ENCODE results near the gene BAZ1A.

BAZ1A gene

DNA sequence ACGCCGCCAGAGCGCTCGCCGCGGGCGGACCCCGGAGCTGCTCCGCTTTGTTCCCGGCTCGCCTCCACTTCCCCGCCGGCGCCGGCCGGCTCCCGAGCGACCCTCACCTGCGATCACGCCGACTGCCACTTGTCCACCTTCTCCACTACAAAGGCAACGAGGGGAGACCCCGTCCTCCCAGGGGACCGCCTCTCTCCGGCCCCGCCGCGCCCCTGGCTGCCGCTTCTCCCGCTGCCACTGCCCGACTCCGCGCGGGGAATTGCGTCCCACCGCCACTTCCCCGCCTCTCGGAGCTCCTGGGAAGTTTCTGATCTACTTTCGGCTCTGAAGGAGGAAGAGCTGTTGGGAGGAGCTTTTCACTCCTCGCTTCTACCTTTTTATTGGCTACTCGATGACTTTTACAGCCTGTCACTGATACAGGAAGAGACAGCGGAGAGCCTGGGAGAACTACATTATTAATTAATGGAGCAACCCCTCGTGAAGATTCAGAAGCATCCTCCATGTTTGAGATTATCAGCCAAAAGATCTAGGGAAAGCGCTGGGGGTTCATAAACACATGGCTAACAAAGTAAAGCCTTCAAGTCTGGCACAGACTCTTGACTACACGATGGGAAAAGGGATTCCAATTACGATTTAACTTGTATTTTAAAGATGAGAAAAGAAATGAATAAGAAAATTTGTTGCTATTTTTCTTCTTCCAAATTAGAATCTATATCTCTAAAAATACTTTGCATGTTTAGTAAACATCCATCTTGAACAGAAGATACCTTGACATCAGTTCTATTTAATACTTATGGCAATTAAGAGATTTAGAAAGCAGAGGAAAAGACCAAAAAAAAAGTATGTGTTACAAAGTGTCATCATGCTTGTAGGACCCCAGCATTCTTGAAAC, at the start of gene BAZ1A:
TSS of gene BAZ1A (minus strand) at position 330 of the 892 bp plus-strand sequence. CDS start 756 bp downstream, outside the sequence.
- DNase-seq: peak; percentile 20

DNA sequence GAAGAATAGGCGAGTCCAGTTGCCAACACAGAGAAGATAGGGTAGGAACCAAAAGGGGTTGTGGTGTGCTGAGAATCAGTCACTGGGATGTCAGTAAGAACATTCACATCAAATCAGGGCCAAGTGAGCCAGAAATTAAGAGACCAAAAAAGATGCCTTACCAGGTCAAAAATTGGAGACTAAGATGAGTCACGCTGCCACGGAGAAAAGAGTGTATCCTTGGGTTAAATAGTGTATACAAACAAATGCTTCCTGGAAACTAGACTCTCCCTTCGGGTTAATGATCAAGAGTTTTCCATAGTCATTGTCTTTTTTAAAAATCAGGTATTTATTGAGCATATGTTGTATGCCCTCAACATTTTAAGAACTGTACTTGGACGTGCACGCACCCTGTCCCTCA, 45.2 kb upstream of the BAZ1A start:
- no peak for DNase-seq

- DNase-seq: no peak
These were observed 38.5 kb upstream of the BAZ1A start for GRCh38 chr14:34913619-34914018.

DNA sequence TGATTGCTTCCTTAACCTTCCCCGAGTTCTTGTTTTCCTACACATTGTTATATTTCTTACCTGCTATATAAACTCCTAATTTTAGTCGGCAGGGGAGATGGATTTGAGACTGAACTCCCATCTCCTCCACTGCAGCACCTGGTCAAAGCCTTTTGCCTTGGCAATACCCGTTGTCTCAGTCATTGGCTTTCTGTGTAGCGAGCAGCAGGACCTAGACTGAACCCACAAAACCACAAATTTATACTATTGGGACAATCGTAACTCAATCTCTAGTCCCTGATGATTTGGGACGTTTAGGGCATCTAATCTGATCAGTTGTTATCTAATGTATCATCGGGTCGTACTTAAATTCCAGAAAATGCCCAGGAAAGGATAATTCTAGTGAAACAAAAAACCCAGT, 37.8 kb upstream of the BAZ1A start:
- DNase-seq: no peak

DNA sequence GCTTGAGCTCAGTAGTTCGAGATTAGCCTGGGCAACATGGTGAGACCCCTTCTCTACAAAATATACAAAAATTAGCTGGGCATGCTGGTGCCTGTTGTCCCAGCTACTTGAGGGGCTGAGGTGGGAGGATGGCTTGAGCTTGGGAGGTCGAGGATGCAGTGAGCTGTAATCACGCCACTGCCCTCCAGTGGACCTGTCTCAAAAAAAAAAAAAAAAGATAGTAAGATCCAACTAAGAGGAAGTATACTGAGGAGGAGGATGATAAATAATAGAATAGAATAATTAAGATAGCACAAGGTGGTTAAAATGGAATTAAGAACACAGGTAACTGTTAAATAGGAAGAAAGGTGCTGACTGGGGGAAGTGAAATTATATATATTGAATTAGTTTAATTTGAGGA, 37.0 kb upstream of the BAZ1A start:
- no peak for DNase-seq

- no peak for DNase-seq
These were observed 36.3 kb upstream of the BAZ1A start for GRCh38 chr14:34911209-34912150.

- no peak for DNase-seq
These were observed 31.1 kb upstream of the BAZ1A start for GRCh38 chr14:34906287-34906686.

- DNase-seq: no peak
These were observed 20.1 kb upstream of the BAZ1A start for GRCh38 chr14:34895277-34895676.

DNA sequence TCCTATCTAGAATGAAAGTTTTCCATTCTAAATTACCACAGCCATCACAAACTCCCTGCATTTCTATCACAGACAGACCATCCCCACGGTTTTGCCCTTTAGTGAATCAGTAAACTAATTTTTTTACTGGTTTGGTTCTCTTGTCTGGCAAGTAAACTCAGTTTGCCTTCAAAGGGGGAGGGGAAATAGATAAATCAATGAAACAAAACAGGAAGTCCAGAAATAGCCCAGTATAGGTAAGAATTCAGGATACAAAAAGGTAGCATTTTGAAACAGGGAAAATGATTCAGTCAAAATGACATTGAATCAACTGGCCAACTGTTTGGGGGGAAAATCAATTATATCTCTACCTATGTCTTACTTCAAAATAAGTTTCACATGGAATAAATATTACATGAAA, 15.8 kb upstream of the BAZ1A start:
- DNase-seq: no peak

GRCh38 chr14:34888186-34888585, 13.0 kb upstream of the BAZ1A start:
- DNase-seq: no peak

DNA sequence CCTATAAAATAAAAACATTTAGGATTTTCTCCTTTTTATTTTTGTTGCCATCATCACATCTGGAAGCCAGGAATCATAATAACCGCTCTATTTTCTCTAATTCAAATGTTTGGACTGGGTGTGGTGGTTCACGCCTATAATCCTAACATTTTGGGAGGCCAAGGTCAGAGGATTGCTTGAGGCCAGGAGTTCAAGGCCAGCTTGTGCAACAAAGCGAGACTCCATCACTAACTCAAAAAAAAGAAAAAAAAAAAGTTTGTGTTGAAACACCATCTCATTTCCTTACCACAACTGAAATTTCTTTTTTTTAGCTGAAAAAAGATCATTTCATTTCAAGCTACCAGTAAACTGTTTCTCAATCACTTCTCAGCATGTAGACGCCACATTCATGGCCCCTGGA, 8.8 kb upstream of the BAZ1A start:
- no peak for DNase-seq

DNA sequence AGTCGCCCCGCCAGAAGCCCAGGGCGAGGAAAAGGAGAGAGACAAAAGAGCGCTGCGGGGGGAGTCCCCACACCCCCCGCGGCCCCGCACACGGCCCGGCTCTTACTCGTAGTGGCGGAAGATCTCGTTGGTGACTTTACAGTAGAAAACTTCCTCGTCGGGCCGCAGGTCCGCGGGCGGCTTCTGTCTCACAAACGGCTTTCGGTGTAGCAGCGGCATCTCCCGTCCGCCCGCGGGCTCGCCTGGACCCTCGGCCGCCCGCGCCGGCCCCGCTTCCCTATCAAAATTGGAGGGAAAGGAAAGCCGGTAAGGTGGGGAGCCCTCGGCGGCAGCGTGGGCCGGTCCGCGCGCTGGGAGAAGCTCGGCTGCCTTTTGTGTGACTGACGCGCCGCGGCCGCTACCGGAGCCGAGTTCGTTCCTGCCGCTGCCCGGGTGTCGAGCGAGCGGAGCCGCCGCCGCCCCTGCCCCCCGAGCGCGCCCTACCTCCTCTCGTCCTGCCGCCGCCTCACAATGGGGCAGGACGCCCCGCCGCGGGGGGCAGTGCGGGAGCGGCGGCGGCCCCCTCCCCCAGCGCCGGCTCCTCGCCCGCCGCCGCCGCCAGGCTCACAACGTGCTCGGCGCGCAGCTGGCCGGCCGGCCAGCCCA, 652 bp downstream of the BAZ1A start:
- no peak for DNase-seq

- DNase-seq: peak; percentile 75
These were observed 1.4 kb downstream of the BAZ1A start for GRCh38 chr14:34873589-34874385.

- DNase-seq: no peak
These were observed 2.2 kb downstream of the BAZ1A start for GRCh38 chr14:34872822-34873588.

GRCh38 chr14:34867199-34867598, 8.0 kb downstream of the BAZ1A start:
- DNase-seq: no peak

- no peak for DNase-seq
These were observed 9.1 kb downstream of the BAZ1A start for GRCh38 chr14:34865889-34866574.

- DNase-seq: no peak
These were observed 11.3 kb downstream of the BAZ1A start for GRCh38 chr14:34863844-34864243.

- no peak for DNase-seq
These were observed 16.4 kb downstream of the BAZ1A start for GRCh38 chr14:34858765-34859164.

- DNase-seq: no peak
These were observed 17.3 kb downstream of the BAZ1A start for GRCh38 chr14:34857689-34858449.

GRCh38 chr14:34853041-34853440, 22.1 kb downstream of the BAZ1A start:
- no peak for DNase-seq

Measured in activated CD4-positive, alpha-beta T cell treated with anti-CD3 and anti-CD28 coated beads for 1 hour (primary cell).